HG02981 (cell line): ENCODE measurements around the gene WFDC8.
"Not testable (repeated sequence)": the region's sequence is repeated elsewhere in the genome, so short reads cannot be mapped to it uniquely, and the experiment has no call there.

Experiments used
- ATAC-seq: cut with Tn5 transposase; IDR thresholded peaks from one replicate; pipeline ENCODE4 v1.9.1; 2021; ENCODE audit warnings: mild to moderate bottlenecking, moderate library complexity; ENCODE audit not compliant: unreplicated experiment

The WFDC8 gene

DNA sequence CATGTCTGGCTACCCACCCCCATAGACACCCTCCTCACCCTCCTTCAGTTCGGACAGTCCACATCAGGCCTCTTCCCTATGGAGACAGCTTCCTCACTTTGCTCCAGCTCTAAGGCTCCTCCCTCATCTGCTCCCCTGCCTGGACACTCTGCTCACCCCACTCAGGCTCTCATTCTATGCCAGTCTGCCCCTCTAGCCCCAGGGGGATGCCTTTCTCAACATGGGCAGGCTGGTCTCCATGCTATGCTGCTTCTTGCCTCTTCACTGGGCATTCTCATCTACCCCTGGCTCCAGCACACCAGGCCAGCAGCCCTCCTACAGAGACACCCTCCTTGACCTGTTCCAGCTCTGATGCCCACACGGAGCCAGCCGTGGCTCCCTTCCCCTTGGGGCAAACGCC lies at the start of gene WFDC8:
WFDC8 (minus strand) TSS at position 101 of the 400 bp plus-strand sequence; CDS start at position 64, 37 bp downstream.
- no peak for ATAC-seq

DNA sequence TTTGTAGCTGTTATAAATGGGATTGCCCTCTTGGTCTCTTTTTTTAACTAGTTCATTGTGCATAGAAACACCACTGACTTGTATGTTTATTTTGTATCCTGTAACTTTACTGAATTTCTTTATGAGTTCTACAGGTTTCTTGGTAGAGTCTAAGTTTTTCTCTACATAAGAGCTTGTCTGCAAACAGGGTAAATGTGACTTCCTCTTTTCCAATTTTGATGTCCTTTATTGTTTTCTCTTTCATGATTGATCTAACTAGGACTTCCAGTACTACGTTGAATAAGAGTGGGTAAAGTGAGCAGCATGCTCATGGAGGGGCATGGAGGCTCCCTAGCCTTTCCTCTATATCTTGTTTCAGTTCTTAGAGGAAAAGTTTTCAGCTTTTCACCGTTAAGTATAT lies 47.5 kb upstream of the WFDC8 start:
- ATAC-seq = no peak

DNA sequence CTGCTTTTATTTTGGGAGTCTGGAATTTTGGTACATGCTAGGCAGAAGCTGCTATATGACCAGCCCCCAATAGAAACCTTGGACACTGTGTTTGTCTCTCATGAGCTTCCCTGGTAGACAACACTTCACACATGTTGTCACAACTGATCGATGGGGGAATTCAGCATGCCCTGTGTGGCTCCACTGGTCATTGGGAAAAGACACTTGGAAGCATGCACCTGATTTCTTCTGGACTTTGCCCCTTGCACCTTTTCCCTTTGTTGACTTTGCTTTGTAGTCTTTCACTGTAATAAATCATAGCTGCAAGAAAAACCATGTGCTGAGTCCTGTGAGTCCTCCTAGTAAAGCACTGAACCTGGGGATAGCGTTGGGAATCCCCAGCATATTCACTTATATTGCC lies 42.5 kb upstream of the WFDC8 start:
- no peak for ATAC-seq

DNA sequence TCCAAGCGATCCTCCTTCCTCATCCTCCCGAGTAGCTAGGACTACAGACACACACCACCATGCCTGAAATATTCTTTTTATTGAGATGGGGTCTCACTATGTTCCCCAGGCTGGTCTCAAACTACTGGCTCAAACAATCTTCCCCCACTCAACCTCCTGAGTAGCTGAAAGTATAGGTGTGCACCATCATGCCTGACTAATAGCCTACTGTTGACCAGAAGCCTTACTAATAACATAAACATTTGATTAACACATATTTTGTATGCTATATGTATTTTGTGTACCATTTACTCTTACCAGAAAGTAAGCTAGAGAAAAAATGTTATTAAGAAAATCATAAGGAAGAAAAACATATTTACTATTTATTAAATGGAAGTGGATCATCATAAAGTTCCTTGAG lies 38.5 kb upstream of the WFDC8 start:
- ATAC-seq = no peak

DNA sequence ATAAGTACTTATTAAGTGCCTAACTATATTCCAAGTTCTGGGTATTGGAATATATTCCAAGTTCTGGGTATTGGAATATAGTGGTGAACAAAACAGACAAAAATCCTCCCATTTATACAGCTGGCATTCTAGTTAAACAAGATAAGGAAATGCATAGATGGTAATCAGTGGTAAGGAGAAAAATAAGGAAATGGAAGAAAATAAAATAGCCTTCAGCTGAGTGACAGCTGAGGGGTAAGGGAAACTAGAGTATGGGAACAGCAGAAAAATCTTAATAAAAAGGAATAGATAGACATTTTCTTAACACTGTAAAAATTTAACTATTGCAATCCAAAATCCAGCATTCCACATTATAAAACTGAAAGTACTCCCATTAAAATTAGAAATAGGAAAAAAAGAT lies 33.2 kb upstream of the WFDC8 start:
- no peak for ATAC-seq

DNA sequence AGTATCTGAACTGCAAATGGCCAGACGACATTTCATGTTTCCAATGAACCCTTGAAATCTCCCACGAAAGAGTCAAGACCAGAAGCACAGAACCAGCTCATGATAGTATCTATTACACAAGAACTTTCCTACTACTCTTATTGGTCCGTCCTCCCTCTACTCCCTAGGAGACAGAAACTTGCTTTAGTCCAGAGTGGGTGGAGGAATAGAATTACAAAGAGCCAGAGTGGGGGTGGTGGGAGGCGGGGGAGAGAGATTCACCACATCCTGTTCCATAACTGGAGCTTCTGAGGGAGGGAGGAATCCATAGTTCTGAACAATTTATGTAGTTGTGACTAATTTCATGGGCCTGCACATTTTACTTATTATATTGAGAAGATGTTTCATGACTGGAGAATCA lies 32.0 kb upstream of the WFDC8 start:
- ATAC-seq = no peak

DNA sequence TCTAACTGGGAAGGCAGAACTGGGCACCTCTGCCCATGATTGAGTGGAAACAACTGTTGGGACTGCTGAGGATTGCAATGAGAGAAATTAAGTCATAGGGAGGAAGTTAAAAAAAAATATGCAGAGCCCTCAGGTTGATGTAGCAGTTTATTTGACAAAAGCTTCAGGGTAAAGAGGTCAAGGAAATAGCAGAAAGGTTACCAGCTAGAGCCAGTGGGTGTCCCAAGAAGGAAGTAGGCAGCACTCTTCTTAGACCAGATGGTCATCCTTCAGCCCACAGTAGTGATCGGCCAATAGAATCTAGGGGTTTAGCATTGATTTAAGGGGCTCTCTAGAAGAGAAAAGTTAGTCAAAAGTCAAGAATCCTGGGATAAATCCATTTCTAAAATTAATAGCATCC lies 28.7 kb upstream of the WFDC8 start:
- ATAC-seq = no peak

DNA sequence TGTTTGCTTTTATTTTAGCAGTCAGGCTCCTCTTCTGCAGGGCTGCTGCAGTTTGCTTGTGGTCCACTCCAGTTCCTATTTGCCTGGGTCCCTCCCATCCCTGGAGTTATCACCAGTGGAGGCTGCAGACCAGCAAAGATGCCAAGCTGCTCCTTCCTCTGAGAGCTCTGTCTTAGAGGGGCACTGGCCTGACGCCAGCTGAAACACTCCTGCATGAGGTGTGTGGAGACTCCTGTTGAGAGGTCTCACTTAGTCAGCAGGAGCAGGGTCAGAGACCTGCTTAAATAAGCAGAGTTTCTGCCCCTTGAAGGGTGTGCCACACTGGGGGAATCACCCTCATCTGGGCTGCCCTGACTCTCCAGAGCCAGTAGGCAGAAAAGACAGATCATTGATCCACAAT lies 16.2 kb upstream of the WFDC8 start:
- no peak for ATAC-seq

DNA sequence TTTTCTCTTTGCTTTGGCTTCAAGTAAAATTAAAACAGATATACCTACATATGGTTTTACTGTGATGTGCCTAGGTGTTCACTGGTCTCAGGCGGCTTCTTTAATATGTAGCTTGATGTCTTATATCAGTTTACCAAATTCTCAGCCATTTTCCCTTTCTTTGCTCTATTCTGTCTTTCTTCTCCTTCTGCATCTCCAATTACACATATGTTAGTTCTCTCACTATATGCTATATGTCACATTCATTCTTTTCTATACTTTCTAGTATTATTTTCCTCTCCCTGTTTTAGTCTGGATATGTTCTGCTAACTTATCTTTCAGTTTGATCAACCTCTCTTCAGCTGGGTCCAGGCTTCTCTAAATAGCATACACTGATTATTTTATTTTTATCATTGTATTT lies 14.4 kb upstream of the WFDC8 start:
- no peak for ATAC-seq

DNA sequence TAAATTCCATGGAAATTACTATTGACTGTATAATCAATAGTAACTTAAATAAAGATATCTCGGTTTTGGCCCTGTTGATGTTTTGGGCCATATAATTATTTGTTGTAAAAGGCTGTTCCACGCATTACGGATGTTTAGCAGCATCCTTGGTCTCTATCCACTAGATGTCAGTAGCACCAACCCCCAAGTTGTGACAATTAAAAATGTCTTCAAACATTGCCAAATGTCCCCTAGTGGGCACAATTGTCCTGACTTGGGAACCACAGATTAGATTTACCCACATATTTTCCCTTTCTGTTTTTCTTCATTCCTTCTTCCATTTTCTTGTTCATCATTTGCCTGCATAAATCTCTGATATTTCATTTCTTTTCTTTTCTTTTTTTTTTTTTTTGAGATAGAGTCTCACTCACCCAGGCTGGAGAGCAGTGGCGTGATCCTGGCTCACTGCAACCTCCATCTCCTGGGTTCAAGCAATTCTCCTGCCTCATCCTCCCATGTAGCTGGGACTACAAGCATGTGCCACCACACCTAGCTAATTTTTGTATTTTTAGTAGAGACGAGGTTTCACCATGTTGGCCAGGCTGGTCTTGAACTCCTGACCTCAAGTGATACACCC lies 13.6 kb upstream of the WFDC8 start:
- no peak for ATAC-seq

DNA sequence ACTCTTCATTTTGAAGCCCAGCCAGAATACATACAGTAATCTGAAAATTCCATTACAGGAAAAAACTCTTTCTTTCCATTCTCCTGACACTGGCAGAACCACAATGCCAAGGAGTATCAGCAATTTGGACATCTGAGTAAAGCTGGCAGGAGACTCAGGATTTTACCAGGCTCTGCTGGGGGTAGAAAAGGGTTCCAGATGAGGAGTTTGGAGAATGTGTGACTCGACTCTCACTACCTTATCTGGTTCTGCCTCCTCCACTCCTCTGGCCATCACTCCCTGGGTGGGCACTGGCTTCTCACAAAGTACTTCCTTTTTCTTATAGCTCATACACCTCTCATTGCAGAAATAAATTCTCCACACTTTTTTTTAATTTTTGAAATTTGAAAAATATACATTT lies 10.6 kb upstream of the WFDC8 start:
- ATAC-seq = no peak

DNA sequence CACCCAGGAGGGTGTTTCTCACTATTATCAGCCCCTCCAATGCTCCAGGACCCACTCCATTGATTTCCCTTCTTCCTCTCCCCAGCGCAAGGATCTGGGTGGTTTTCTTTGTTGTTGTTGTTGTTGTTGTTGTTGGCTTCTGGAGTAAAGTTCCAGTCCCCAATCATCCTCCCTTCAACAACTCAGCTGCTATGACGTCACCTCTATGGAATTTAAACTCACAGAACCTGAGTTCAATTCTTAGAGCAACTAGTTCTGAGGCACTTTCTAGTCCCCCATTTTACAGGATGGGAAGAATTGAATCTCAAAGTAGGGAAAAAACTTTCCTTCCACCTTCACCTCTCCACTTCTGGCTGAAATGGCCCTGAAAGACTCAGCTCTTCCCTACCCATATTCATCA lies 9.7 kb upstream of the WFDC8 start:
- no peak for ATAC-seq

DNA sequence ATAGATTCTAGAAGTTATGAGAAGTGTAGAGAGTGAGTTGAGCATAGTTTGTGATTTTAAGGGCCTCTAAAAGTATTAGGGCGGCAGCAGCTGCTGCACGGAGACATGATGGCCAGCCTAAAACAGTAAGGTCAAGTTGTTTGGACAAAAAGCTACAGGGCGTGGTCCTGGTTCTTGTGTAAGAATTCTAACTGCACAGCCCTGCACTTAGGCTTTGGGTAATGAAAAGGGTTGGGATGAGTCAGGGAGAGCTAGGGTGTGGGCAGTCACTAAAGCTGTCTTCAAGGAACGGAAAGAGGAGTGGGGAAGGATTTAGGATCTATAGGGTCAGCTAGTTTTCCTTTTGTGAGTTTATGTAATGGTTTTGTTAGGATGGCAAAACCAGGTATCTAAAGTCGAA lies 6.9 kb upstream of the WFDC8 start:
- ATAC-seq = not testable (repeated sequence)

DNA sequence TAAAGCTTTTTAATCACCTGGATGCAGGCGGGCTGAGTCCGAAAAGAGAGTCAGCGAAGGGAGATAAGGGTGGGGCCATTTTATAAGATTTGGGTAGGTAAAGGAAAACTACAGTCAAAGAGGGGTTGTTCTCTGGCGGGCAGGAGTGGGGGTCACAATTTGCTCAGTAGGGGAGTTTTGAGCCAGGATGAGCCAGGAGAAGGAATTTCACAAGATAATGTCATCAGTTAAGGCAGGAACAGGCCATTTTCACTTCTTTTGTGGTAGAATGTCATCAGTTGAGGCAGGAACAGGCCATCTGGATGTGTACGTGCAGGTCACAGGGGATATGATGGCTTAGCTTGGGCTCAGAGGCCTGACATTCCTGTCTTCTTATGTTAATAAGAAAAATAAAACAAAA lies 5.2 kb upstream of the WFDC8 start:
- not testable (repeated sequence) for ATAC-seq

DNA sequence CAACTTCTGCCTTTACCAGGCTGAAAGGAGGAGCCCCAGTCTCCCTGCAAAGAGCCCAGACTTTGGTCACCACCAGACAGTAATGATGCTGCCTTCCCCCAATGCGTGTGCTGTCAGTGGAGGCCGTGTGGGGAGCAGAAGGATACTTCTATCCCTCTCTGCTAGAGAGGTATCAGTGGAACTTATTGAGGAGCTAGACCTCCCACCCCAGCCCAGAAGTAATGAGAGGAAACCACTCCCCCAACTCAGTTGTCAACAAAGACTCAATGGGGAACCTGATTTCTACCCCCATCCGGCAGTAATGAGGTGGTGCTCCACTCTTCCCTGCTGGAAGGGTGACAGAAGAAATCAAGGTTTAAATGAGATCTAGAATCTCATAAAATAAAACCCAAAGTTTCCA lies 4.4 kb upstream of the WFDC8 start:
- no peak for ATAC-seq

DNA sequence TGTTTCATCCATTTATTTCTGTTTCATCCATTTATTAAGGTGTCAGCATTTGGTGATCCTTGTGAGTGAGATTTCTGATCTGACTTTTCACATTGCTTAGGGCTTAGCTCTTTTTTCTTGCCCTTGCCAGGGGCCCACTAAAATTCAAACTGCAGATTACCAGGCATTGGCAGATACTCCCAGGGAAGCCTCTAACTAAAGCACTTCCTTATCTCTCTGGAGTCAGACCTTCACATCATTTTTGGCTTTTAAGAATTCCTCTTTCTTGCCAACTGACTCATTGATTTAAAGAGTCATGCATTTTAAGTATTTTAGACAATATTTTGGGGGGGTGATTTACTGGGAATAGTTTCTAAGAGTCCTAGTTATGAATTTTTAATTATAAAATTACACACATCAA lies 2.6 kb upstream of the WFDC8 start:
- no peak for ATAC-seq

DNA sequence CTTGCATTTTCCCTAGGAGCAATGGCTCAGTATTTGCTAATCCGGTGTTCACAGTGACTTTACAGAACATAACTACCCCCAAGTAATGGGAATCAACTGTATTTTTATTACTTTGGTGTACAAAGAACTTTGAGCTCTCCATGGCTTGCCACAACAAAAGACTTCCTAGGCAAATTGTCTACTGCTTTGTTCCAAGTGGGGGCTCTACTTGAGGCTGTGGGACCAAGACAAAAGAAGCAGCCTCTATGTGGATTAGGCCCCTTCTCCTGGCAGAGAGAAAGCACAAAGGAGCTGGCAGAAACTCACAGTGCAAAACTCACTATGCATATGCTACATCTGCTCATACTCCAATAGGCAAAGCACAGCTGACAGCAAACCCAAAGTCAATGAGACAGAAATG lies 853 bp downstream of the WFDC8 start:
- ATAC-seq = no peak

DNA sequence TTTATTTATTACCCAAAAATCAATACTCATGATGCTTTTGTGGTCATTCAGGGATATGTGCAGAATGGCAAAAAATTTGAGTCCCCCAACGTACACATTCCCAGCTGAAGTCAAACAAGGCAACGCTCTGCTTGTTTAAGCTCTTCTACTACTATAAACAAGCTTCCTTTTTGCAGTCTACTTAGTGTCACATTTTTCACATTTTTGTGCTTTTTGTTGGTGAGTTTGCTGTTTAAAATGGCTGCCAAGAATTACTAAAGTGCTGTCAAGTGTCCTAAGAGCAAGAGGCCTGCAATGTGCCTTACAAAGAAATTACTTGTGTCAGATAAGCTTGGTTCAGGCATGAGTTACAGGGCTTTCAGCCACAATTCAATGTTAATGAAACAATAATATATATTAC lies 2.1 kb downstream of the WFDC8 start:
- ATAC-seq = no peak

DNA sequence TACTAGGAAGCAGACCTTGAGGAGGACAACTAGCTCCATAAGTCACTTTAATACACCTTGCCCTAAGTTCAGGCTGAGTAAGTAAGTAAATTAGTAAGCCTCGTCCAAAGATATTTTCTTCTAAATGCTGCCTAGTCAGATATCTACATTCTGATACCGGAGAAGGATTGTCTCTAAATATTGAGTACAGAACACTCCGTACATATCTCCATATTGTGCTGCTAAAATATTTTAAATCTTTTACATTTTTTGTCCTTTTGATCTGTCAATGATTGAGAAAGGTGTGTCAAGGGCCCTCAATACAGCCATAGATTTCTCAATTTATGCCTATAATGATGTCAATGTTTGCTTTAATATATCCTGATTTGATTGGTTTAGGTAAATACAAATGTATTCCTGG lies 3.2 kb downstream of the WFDC8 start:
- ATAC-seq = no peak

DNA sequence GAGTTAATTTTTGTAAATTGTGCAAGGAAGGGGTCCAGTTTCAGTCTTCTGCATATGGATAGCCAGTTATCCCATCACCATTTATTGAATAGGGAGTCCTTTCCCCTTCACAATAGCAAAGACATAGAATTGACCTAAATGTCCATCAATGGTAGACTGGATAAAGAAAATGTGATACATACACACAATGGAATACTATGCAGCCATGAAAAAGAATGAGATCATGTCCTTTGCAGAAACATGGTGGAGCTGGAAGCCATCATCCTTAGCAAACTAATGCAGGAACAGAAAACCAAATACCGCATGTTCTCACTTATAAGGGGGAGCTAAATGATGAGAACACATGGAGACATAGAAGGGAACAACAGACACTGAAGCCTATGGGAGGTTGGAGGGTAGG lies 9.4 kb downstream of the WFDC8 start:
- not testable (repeated sequence) for ATAC-seq

DNA sequence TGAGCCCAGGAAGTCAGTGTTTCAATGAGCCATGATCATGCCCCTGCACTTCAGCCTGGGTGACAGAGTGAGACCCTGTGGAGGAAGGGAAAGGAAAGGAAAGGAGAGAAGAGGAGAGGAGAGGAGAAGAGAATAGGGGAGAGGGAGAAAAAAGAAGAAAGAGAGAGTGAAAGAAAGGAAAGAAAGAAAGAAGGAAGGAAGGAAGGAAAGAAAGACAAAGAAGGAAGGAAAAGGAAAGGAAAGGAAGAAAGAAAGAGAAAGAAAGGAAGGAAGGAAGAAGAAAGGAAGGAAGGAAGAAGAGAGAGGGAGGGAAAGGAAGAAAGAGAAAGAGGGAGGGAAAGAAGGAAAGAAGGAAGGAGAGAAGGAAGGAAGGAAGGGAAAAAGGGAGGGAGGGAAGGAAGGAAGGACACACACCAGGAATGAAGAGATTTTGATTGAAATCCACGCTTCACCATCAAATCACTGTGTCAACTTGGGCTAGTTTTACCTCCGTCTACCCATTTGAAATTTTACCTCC lies 14.3 kb downstream of the WFDC8 start:
- no peak for ATAC-seq

DNA sequence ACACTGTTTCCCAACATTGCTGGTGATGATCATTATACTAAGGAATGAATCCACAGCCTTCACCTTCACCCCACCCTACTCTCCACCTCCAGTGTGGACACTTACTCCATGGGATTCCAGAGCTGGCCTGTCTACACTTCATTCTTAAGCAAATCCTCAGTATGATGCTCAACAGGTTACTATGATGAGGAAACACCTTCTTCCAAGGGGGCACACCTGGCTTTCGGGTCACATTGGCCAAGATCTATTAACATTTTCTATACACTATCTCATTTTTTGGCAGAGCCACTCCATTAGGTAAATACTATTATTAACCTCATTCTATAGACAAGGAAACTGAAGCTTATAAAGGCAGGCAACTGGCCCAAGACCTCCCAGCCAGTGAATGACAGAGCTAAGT lies 23.9 kb downstream of the WFDC8 start:
- no peak for ATAC-seq

DNA sequence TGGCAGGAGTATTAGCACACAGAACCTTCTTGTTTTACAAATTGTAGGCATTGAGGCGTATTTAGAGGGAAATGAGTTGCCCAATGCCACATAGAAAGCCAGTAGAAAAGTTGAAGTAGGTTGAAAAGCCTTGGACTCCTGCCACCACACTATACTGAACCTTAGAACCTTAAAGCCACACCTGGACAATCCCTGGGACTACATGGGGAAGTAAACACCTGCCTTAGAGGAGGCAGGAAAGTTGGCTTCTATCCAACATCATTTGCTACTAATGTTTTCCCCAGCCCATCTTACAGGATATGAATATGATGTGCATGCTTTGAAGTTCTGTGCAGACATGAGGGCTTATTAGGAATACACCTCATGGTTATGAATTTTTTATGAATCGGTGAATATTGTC lies 26.6 kb downstream of the WFDC8 start:
- ATAC-seq = no peak
